Activated naive CD8-positive, alpha-beta T cell (primary cell): Measurements from ENCODE around the gene CIAO2B.

Source experiments
- H3K27ac Mint-ChIP-seq: one replicate; pipeline ENCODE4 v1.8.0; 2021; ENCODE audit warnings: mixed read lengths
- H3K27me3 Mint-ChIP-seq: one replicate; pipeline ENCODE4 v1.8.0; 2021; ENCODE audit warnings: mixed read lengths
- H3K36me3 Mint-ChIP-seq: one replicate; pipeline ENCODE4 v1.8.0; 2021; ENCODE audit warnings: mixed read lengths
- H3K4me1 Mint-ChIP-seq: one replicate; pipeline ENCODE4 v1.8.0; 2021; ENCODE audit warnings: low read depth, mixed read lengths
- H3K4me3 Mint-ChIP-seq: one replicate; pipeline ENCODE4 v1.8.0; 2021; ENCODE audit warnings: mild to moderate bottlenecking, mixed read lengths
- H3K9me3 Mint-ChIP-seq: one replicate; pipeline ENCODE4 v1.8.0; 2021; ENCODE audit warnings: low read depth, mixed read lengths

Gene CIAO2B

DNA sequence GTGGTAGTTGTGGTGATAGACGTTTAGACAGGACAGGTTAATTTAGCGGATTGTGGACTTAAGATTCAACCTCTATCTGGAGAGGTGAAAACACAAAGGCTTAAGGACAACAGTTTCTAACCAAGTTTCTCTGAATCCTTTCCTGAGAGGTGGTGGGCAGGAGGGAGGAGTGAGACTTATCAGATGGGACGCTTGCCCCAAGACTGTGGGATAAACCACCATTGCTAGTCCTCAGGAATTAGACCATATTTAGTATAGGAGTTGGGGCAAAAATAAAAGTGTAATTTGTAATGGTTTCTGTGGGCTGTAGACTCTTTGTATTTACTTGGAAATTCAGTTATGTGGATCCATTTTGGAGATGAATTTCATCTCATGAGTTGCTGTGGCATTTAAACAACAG, 47.3 kb downstream of the CIAO2B start:
- Mint-ChIP-seq H3K36me3 (no peaks in the 10 kb centered on the region), H3K27ac (no peak overlapping the region), H3K4me1 (peaks cover 27% of the 10 kb centered on the region), H3K27me3 (no peaks in the 10 kb centered on the region), H3K9me3 (no peaks in the 10 kb centered on the region), H3K4me3 (no peak overlapping the region)

DNA sequence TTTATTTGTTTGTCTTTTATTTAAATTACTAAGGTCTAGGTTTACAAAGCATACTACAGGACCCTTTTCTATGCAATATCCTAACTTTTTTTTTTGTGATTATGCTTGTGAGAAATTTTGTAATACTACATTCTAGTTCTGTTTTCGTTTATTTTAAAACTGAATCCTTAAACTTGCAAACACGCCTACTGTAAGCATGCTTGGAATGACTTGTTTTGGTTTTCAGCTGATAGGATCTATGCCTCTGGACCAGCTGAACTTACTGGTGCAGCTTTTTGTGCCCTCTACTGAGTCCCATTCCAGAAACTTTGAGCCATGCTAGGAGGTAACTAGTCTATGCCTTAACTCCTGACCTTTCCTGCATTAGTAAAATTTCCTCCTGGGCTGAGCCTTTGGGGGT, 47.9 kb downstream of the CIAO2B start:
- Mint-ChIP-seq H3K27me3 (no peaks in the 10 kb centered on the region), H3K4me1 (peaks cover 32% of the 10 kb centered on the region), H3K4me3 (no peak overlapping the region), H3K9me3 (no peaks in the 10 kb centered on the region), H3K27ac (no peak overlapping the region), H3K36me3 (no peaks in the 10 kb centered on the region)

DNA sequence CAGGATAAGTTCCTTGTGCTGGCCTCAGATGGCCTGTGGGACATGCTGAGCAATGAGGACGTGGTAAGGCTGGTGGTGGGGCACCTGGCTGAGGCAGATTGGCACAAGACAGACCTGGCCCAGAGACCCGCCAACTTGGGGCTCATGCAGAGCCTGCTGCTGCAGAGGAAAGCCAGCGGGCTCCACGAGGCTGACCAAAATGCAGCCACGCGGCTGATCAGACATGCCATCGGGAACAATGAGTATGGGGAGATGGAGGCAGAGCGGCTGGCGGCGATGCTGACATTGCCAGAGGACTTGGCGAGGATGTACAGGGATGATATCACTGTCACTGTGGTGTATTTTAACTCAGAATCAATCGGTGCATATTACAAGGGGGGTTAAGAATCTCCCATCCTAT, 48.7 kb downstream of the CIAO2B start:
- no peak overlapping the region for H3K27ac Mint-ChIP-seq
- peaks cover 32% of the 10 kb centered on the region for H3K4me1 Mint-ChIP-seq
- no peaks in the 10 kb centered on the region for H3K9me3 Mint-ChIP-seq

DNA sequence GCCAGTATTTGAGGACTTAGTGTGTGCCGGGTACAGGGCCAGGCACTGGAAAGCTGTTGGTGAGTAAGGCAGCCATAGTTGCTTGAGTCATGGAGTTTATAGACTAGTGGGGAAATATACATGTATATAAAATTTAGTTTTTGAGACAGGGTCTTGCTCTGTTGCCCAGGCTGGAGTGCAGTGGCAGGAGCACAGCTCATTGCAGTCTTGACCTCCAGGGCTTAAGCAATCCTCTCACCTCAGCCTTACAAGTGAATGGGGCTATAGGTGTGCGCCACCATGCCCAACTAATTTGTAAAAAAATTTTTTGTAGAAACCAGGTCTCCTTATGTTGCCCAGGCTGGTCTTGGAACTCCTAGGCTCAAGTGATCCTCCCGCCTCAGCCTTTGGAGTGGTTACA, 51.5 kb downstream of the CIAO2B start:
- H3K4me1 Mint-ChIP-seq = peaks cover 43% of the 10 kb centered on the region

More for the DNA sequence above, 48.7 kb downstream of the CIAO2B start:
- Mint-ChIP-seq H3K4me3 (no peak overlapping the region), H3K36me3 (no peaks in the 10 kb centered on the region), H3K27me3 (no peaks in the 10 kb centered on the region)

More for the DNA sequence above, 51.5 kb downstream of the CIAO2B start:
- Mint-ChIP-seq H3K27me3 (no peaks in the 10 kb centered on the region), H3K4me3 (peak overlapping the region; percentile 54), H3K27ac (no peak overlapping the region), H3K36me3 (no peaks in the 10 kb centered on the region), H3K9me3 (no peaks in the 10 kb centered on the region)
